Loucy (cell line): ENCODE results near the gene G2E3.

ENCODE experiments used
- EZH2phosphoT487 ChIP-seq: fragments of 200-600 bp; IDR thresholded peaks from 2 replicates; pipeline ENCODE4 v1.6.1; 2018; ENCODE audit warnings: antibody characterized with exemption, mild to moderate bottlenecking, moderate library complexity, borderline replicate concordance
- TF ChIP-seq, protein P1 (sequence below): fragments of 200-600 bp; sonication (generic); conservative IDR thresholded peaks from 2 replicates; pipeline ENCODE4 v1.5.1; 2014; ENCODE audit warnings: mild to moderate bottlenecking, antibody characterized with exemption, low read length

DNA sequence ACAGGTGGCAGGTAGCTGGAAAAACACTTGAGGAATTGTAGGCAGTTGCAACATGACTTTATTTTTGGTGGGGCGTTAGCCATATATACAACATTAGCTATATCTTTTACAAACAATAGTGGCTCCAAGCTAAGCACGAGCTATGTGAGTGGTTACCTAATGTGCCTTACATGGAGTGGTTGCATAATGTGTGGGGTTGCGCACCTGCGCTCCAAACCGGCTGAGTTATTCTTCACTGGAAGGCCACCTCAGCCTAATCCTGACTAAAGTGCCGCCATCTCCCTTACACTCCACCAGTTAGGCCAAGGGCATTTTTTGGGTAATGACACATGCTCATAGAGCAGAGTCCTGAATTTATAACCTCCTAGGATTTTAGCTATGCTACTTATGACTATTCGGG is 31.8 kb upstream of the G2E3 start:
- TF ChIP-seq, protein P1, sequence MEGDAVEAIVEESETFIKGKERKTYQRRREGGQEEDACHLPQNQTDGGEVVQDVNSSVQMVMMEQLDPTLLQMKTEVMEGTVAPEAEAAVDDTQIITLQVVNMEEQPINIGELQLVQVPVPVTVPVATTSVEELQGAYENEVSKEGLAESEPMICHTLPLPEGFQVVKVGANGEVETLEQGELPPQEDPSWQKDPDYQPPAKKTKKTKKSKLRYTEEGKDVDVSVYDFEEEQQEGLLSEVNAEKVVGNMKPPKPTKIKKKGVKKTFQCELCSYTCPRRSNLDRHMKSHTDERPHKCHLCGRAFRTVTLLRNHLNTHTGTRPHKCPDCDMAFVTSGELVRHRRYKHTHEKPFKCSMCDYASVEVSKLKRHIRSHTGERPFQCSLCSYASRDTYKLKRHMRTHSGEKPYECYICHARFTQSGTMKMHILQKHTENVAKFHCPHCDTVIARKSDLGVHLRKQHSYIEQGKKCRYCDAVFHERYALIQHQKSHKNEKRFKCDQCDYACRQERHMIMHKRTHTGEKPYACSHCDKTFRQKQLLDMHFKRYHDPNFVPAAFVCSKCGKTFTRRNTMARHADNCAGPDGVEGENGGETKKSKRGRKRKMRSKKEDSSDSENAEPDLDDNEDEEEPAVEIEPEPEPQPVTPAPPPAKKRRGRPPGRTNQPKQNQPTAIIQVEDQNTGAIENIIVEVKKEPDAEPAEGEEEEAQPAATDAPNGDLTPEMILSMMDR = no peak
- no peak for TF ChIP-seq EZH2phosphoT487
